ENCODE measurements around the gene ASB9.
"Not testable (repeated sequence)": the region's sequence is repeated elsewhere in the genome, so short reads cannot be mapped to it uniquely, and the experiment has no call there.

The ASB9 gene

DNA sequence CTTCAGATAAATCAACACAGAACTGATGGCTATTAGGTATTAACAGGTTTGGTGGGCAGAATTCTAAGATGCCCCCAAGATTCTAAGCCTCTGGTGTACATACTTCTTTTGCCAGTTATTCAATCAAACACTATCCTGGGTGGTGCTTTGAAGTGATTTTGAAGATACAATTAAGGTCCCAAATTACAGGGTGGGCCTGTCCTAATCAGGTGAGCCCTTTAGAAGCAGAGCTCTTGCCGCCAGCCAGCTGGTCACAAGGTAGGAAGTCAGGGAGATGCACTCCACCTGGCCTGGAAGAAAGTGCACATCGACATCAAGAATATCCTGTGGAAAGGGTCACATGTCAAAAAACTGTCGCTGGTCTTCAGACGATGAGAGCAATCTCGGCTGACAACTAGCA is 29.5 kb downstream of the ASB9 start:
- no peak for DNase-seq

DNA sequence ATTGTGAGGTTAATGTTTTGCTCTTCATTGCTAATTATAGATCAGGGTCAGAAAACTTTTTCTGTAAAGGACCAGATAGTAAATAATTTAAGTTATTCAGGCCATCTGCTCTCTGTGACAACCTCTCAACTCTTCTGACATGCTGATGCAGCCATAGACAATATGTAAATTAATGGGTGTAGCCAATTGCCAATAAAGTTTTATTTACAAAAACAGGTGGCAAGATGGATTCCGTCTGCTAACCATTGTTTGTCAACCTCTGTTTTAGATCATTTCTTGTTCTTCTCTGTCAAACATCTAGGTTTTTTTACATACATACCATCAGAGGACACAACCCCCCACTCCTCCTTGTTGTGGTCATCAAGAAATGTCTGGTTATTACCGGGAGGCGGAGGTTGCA is 33.7 kb downstream of the ASB9 start:
- no peak for DNase-seq

DNA sequence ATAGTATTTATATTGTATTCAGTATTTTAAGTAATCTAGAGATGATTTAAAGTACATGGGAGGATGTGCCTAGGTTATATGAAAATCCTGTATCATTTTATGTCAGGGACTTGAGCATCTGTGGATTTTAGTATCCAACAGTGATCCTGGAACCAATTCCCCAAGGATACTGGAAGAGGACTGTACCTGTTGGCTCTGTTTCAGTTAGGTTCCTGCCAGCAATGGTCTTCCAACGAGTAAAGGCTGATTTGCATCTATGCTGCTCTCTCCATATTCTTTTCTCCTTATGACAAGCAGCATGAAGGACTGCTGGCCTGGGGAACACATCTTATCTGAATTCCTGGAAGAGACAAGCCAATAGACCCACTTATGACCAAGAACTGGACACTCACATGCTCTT is 34.9 kb downstream of the ASB9 start:
- DNase-seq = no peak

DNA sequence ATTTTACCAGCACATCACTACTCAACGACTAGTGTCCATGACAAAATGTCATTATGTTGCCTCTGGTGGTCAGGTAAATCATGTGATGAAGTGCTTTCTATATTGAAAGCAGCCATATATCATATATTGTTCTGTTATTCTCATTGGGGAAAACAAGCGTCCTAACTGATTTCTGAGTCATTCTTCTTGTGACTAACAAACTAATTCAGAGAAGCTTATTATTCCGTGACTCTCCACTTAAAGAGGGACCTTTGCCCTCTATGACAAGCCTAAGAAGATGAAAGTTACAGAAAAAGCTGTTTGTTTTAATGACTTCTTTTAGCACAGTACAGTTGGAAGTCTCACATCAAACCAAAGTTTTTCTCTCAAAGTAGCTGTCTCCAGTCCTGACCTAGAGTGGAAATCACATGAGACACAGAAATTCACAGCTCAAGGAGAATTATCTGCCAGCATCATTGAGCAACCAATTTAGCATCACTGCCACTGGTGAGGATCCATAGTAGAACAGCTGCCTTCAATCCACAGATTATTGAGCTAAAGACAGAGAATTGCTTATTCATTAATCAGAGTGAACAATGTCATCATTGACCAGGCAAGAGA is 36.4 kb downstream of the ASB9 start:
- no peak for DNase-seq

DNA sequence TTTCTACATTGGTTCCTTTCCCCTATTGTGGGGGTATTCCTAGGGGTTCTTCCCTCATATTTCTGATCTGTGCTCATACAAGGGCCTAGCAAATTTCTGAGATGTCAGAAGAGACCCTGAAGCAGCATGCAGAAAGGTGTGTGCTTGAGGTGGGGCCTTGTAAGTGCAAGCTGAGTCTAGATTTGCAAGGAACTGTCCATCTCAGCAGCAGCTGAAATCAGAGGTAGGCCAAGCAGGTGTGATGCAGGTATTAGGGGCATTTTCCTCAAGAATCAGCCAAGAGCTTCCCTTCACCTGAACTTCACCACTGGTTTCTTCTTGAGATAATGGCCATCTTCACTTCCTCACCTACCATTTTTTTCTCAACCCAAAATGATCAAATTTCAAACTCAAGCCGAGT is 45.1 kb downstream of the ASB9 start:
- DNase-seq = no peak

DNA sequence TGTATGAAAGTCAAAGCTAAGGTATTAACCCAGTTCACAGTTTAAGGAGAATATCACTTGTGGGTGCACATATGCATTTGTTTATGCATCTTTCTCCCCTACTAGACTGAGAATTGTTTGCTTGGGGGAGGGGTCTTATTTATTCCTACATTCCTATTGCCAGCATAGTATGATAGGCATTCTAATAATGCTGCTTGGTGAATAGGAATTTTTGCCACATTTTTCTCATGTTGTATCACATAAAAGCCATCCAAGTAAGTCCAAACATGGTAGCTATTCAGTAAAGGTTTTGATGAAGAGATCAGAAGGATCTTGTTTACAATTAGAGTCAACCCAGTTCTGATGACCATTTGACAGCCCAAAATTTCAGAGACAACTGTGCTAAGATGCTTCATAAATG is 48.6 kb downstream of the ASB9 start:
- no peak for DNase-seq

DNA sequence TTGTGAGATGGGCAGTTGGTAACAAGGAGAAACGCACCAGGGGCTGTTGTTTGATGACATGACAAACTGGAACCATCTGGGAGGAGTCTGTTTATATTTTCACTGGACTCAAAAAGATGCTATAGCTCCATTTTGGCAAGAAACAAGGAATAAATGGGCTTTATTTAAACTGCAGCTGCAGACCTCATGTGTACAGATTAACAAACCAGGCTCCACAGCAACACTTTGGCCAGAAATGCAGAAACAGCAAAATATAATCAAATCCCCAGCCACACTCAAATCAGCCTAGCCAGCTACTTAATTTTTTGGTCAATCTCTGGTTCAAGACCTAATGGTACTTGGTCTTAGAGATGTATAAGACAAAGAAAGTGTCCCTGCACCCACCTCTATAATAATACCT is 52.7 kb downstream of the ASB9 start:
- DNase-seq = no peak

DNA sequence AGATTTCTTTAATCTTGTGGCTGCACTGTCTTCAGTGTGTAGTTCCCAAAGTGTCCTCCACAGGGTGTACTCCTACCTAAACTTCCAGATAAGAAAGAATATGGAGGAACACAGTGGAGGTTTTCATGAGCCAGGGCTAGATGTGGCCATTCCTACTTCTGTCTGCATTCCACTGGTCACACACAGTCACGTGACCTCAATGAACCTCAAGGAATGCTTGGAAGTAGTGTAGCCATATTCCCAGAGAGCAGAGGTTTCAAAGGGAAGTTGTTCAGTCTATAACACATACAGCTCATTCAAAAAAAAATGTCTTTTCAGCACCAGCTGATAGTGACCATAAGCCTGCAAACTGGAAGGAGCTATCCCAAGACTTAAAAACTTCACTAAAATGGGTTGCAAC is 53.6 kb downstream of the ASB9 start:
- DNase-seq = no peak

DNA sequence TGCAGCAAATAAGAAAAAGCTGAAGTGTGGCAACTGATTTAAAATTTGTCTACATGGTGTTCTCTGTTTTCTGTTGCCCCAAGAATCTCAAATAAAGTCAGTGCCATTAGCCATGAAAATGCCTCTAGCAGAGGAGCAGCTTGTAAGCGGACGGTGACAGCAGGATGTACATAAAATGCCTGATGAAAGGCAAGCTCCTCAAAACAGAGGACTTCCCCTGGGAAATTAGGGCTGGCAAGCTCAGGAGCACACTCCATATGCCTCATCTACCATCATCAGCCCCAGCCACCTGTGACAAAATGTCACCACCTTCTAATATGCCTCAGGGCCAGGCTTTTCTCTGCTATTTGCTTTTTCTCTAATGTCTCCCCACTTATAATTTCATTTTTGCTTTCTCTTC is 54.5 kb downstream of the ASB9 start:
- DNase-seq = no peak

DNA sequence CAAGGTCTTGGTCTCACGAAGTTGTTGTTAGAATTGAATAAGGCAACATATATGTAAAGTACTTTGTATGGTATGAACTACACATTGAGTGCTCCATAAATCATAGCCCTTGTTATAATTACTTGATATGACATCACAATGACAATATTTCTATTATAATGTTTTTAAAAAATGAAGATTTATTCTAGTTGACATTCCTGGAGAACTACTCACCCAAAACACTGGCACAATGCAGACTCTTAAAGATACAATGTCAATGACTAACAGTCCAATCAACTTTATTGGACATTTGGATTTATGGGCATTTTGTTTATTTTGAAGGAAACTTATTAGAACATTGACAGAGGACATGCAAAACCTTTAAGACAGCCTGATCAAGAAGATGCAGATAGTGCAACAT is 55.3 kb downstream of the ASB9 start:
- no peak for DNase-seq

DNA sequence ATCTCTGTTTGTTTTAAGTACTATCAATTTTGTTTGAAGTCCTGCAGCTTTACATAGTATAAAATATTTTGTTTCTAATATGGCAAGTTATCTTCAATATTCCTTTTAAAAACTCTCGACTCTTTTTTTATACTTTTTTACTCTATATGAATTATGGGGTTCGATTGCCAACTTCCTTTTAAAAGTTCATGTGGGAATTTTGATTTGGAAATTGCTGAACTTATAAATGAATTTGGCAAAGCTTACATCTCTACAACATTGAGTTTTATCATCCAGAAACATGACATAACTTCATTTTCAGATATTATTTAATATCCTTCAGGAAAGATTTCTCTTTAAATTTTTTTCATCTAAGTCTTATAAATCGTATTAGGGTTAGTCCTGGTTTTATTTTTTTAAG is 60.8 kb downstream of the ASB9 start:
- DNase-seq = no peak

DNA sequence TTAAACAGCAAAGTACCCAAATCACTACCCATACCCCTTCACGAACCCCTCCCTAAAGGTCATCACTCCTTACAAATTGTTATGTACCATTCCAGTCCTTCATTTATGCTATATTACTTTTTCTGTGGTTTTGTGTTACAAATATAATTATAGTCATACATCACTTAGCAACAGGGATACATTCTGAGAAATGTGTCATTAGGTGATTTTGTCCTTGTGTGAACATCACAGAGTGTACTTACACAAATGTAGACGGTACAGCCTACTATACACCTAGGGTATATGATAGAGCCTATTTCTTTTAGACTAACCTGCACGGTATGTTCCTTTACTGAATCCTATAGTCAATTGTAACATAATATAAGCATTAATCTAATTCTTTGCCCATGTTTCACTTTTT is 61.9 kb downstream of the ASB9 start:
- no peak for DNase-seq

DNA sequence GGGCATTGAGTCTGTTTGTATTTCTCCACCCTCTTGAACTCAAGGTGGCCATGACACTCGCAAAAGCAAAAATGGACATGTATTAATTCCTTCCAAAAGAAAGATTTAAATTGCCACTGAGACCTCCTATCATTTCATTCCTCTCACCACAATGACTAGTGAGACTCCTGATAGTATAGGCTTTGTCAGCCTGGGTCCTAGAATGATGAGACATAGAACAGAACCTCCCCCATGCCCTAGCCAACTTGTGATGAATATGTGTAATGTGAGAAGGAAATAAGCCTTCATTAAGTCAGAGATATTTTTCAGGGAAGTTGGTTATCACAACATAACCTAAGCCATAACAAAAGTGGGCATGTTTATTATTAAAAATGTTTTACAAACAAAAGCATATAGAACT is 62.5 kb downstream of the ASB9 start:
- no peak for DNase-seq

DNA sequence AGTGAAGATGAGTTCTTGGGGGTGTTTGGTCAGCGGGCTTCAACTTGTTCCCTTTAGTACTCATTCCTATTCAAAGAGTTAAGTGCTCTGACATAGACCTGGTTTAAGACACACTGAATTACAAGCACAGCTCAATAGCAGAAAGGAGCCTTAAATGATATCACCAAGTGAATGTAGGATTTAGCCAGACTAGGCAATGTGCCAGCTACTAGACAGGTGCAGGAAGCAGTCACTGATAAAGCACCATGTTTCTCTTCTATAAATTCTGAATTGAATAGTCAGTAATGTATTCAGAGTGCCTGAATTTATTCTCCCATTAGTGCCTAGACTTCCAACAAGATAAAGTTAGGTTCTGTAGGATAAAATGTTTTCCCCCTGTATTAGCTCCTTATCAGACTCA is 63.6 kb downstream of the ASB9 start:
- no peak for DNase-seq

DNA sequence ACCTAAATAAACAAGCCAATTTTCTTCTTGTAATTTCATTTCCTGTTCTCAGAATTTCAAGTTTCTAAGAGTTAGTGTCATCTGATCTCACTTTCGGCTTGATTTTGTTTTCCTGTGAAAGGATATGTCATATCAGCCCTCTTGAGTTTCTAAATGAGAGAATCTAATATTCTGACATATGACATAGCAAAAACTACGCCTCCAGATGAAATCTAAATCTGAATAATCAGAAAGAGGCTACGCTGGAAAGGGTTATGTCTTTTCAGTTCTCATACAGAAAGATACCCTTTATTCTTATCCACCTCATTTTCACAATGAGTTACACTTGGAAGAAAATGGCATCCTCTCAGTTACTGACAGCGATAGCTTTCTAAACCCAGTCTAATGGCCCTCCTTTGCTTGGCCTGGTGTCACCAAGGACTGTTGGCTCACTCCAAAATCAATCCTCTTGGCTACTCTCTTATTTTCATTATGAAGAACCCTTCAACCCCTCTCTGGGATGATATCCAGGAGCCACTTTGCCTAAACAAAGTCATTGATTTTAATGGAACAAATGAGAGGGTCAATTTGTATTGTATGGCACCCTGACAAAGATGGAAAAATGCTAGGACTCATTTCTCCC is 65.6 kb downstream of the ASB9 start:
- no peak for DNase-seq

DNA sequence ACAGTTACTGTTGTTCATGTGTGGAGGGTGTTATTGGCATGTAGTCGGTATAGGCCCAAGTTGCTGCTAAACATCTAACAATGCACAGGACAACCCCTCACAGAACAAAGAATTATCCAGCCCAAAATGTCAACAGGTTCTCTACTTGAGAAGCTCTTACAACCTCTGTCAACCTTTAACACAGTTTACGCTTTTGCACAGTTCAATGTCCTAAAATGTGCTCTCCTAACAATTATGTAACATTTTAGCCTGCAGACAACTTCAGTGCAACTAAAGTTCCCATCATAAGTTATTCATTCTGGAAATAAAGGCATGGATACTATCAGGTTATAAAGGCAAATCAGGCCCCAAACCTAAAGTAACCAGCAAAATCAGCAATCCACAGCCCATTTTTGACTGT is 66.2 kb downstream of the ASB9 start:
- no peak for DNase-seq

DNA sequence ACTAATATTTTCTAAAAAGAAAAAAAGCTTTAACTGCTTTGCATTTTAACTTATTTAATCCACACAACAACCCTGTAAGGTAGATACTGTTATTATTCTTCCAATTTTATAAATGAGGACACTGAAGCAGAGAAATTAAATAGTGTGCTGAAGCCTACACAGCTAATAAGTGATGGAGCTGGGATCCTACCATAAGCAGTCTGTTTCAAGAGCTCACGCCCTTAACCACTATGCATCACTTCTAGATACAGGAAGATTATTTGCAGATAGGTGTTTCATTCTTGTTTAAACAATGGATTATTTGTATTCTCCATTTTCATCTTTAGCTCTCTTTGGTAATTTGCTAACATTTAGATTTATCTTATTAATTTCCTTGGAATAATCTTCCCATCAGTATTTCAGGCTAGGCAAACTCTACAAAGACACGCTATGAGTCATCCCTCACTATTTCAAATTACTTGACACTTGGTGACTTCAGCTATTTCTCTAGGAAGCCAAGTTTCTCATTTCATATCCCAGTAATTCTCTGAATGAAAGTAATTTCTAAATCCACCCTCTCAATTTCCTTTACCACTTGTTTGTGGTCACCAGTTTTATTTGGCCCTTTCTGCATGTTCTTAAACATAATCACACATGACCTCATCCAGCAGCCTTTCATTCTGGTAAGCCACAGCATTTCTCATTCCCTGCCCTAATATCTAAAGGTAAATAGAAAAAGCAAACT is 67.3 kb downstream of the ASB9 start:
- no peak for DNase-seq

DNA sequence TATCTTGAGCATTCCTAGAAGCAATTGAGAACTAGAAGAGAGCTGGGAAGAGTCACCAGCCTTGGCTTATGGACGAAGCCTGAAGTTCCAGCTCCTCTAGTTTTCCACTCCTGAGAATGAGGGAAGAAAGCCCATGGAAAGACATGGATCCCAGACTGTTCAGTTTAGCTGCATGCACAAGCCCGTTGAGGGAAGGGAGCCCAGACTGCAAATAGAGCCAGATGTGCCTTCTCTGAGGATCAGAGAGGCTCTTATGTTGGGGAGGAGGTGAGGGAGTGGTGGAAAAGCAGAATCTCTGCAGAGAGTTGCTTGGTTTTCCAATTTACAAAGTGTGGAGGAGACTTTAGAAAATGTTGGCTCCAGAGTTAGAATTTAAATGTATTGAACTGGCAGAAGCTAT is 69.0 kb downstream of the ASB9 start:
- no peak for DNase-seq

DNA sequence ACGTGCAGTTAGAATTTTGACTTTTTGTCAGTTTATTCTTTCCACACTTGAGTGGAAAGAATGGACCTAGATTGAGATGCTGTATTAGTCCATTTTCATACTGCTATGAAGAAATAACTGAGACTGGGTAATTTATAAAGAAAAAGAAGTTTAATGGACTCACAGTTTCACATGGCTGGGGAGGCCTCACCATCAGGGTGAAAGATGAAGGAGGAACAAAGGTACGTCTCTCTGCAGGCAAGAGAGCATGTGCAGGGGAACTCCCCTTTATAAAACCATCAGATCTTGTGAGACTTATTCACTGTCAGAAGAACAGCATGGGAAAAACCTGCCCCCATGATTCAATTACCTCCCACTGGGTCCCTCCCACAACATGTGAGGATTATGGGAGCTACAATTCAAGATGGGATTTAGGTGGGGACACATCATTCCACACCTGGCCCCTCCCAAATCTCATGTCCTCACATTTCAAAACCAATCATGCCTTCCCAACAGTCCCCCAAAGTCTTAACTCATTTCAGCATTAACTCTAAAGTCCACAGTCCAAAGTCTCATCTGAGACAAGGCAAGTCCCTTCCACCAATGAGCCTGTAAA is 71.2 kb downstream of the ASB9 start:
- DNase-seq = not testable (repeated sequence)

DNA sequence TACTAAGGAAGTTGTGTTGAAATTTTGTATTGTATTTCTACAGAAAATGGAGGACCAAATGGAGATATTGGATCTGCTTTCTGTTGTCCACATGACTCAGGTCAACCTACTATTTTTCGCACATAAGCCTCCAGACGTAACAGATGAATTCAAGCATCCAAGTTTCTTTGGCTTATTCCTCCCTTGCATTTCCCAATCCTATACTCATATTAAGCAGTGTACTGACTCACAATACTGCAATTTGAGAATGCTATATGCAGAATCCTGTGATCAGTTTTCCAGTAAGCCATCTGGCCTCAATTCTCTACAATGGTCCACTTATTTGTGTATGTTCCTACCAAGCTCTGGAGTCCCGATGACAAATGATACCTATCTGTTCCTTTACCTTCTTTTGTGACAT is 75.7 kb downstream of the ASB9 start:
- DNase-seq = no peak
